Fibroblast of skin of abdomen (primary cell): ENCODE measurements around the gene SLC25A5. TPM values are rescaled to one million over a fixed set of nuclear protein-coding genes. Genes with fewer than 3 reads are reported as not detected.
"Not testable (repeated sequence)": the region's sequence is repeated elsewhere in the genome, so short reads cannot be mapped to it uniquely, and the experiment has no call there.

ENCODE experiments used
- DNase-seq: peaks from one replicate; pipeline ENCODE4 v3.0.0-alpha.2; 2013
- polyA plus RNA-seq, 2 experiments: library from polyadenylated mRNA; unstranded; fragments of 120-200 nt; gene quantifications; one replicate each; pipeline ENCODE4 v1.2.1, GENCODE V29; 2013; ENCODE audit not compliant: insufficient read length in 2 of 2

The SLC25A5 gene
- 208 TPM for polyA plus RNA-seq (2013, experiment 1 of 2; ENCODE audit: insufficient read length)
- polyA plus RNA-seq (2013, experiment 2 of 2; ENCODE audit: insufficient read length) = 217 TPM

DNA sequence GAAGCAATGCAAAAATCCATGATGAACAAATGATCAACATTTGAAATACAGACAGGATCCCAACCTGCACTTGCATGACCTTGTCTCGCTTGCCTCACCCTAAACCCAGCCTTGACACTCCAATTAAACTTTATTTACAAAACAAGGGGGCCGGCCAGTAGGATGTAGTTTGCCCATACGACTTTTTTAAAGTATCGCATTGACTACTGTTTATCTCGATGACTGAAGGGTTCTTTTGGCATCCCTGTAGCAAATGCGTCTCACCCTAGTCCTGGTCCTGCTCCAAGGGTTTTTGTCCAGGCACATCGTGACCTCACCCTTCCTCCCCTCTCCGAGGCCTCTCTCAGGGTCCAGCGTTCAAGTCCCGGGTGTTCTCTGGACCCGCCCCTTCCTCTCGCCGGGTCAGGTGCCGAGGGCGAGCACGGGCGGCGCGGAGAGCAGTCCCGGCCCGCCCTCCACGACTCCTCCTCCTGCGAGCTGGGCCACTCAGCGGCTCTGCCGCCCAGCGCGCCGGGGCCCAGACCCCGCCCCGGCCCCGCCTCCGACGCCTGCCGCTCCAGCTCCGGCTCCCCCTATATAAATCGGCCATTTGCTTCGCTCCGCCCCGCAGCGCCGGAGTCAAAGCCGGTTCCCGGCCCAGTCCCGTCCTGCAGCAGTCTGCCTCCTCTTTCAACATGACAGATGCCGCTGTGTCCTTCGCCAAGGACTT is at the start of gene SLC25A5:
SLC25A5 (plus strand) TSS at position 603 of the 709 bp plus-strand sequence; CDS start at position 675, 72 bp downstream.
- peak; percentile 76 for DNase-seq

GRCh38 chrX:119419146-119419545 is 49.1 kb upstream of the SLC25A5 start:
- DNase-seq = no peak

GRCh38 chrX:119419898-119420297 is 48.3 kb upstream of the SLC25A5 start:
- no peak for DNase-seq

- no peak for DNase-seq
These were observed 47.1 kb upstream of the SLC25A5 start for GRCh38 chrX:119421016-119421705.

GRCh38 chrX:119423631-119424030 is 44.6 kb upstream of the SLC25A5 start:
- DNase-seq = no peak

- no peak for DNase-seq
These were observed 43.2 kb upstream of the SLC25A5 start for GRCh38 chrX:119424999-119425398.

- DNase-seq = peak; percentile 36
These were observed 41.0 kb upstream of the SLC25A5 start for GRCh38 chrX:119427024-119427794.

DNA sequence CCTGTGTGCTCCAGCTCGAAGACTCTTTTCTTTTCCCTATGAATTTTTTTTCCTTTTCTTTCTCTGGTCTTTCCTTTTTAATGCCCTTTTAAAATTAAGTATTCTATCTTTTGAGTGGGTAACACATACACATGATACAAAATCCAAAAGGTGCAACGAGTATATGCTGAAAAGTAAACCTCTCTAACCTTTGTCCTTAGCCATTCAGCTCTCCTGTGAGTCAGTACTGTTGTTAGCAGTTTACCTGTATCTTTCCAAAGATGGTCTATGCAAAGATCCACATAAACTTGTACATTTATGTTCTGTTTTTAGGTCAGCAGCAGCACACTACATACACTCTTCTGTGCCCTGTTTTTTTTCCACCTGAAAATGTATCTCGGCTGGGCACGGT is 40.5 kb upstream of the SLC25A5 start:
- DNase-seq = no peak

DNA sequence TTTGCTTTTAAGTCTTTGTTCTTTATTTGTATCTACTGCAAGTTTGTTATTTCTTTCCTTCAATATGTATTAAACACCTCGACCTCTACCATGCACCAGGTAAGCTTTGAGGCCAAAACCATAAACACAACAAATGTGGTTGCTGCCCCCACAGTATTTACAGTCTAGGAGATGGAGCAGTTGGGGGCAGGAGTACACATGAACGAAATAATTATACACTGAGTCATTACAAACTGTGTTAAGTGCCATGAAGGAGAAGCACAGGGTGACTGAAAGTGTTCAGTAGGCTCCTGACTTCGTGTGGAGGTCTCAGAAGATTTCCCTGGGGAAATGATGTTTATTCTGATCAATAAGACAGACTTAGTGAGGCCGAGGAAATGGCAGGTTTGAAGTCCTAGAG is 38.8 kb upstream of the SLC25A5 start:
- DNase-seq = no peak

- not testable (repeated sequence) for DNase-seq
These were observed 26.9 kb upstream of the SLC25A5 start for GRCh38 chrX:119441295-119441694.

DNA sequence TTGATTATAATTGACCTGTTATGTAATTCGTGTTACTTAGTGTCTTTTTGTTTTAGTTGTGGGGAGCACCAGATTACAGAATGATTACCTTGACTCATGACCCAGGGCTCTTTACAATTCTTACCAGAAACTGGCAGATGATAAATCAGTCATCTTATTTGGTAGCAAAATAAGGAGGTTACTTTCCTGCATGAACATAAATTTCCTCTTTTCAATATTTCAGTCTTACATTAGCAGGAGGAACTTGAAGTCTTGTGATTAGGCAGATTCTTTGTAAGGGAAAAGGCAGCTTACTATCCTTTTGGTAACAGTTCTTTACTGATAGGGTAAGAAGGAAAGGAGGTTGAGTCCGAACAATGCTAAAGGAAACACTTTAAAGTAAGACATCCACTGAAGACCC is 26.0 kb upstream of the SLC25A5 start:
- DNase-seq = no peak

DNA sequence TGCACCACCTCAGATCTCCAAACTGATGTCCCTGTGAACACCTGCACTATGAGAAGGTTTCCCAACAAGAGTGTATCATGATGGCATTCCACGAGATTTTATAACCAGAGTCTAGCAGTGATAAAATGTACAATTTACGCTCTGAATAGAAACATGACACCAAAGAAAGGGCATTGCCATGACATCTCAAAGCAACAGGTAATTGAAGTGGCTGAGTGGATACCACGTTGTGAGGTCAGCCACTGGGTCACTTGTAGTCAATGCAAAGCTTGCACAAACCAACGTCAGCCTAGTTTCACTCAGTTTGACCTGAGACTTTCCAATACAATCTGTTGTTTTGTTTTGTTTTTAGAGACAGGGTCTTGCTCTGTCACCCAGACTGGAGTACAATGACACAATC is 15.0 kb upstream of the SLC25A5 start:
- DNase-seq = no peak

DNA sequence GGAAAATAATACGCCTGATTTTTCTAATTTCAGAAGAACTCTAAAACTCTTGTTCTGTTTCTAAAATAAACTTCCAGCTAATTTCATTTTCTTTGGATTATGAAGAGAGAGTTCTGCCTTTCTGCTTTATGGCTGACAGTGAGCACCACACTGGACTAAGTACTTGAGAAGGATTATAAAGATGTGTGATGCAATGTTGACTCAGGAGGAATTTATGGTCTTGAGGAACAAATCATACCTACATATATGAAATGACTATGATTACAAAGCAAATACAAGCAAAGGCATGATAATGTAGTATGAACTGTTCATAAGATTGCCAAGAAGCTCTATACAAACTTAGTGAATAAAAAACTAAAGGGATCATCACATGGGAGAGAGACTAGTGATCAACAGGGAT is 13.0 kb upstream of the SLC25A5 start:
- peak; percentile 43 for DNase-seq

DNA sequence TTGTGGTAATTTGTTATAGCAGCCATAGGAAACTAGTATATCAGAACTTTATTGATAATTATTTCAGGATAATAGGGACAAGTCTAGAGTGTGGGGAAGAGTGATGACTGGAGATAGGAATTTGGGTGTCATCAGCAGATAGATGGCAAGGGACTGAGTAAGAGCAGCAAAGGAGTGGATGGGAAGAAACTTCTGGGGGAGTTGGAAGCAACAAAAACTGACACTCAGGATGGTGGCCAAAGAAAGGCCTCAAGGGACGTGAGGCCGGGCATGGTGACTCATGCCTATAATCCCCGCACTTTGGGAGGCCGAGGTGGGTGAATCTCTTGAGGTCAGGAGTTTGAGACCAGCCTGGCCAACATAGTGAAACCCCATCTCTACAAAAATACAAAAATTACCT is 9.1 kb upstream of the SLC25A5 start:
- peak; percentile 13 for DNase-seq

- no peak for DNase-seq
These were observed 2.7 kb upstream of the SLC25A5 start for GRCh38 chrX:119465555-119465954.

GRCh38 chrX:119466970-119467369 is 1.3 kb upstream of the SLC25A5 start:
- DNase-seq = no peak

GRCh38 chrX:119467433-119467832 is 811 bp upstream of the SLC25A5 start:
- DNase-seq = no peak

DNA sequence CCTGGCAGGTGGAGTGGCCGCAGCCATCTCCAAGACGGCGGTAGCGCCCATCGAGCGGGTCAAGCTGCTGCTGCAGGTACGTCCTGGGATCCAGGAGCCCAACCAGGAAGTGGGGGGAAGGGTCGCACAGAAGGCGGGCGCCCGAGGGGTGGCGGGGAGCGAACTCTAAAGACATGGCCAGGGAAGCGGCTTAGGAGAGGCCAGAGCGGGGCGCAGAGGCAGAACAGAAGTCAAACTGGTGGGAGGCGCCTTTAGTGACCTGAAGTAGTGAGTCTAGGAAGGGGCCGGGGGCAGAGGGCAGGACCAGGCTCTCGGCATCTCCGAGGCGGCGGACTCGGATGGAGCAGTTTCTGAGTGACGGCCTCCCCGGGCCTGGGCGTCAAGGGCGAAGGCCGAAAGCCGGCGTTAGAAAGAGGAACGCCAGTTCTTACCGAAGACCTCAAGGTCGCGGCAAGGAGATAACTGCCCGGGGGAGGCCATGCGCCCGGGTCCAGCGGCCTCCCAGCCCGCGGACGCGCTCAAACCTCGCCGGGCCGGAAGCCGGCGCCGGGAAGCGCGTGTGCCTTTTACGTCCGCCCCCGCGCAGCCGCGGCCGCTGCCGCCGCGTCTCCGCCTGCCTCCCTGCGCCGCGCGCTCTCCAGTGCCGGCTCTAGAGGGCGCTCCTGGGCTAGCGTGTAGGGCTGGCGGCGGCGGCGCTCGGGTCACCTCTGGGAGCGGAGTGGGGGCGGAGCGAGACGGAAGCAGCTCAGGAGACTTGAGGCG is 488 bp downstream of the SLC25A5 start:
- DNase-seq = peak; percentile 74

DNA sequence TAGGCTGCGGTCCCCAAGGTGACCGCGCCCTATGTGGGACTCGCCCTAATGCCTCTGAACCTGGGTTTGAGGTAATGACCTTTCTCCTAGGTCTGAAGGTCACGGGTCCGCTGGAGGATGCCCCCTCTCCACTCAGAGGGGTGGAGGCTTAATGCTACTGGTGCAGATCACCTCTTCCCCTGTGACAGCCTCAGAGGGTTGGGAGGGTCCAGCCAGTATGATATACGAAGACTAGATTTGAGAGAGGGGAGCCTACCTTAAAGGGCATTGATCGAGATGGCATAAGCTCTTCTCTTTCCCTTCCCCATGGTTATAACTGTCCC is 1.0 kb downstream of the SLC25A5 start:
- no peak for DNase-seq

DNA sequence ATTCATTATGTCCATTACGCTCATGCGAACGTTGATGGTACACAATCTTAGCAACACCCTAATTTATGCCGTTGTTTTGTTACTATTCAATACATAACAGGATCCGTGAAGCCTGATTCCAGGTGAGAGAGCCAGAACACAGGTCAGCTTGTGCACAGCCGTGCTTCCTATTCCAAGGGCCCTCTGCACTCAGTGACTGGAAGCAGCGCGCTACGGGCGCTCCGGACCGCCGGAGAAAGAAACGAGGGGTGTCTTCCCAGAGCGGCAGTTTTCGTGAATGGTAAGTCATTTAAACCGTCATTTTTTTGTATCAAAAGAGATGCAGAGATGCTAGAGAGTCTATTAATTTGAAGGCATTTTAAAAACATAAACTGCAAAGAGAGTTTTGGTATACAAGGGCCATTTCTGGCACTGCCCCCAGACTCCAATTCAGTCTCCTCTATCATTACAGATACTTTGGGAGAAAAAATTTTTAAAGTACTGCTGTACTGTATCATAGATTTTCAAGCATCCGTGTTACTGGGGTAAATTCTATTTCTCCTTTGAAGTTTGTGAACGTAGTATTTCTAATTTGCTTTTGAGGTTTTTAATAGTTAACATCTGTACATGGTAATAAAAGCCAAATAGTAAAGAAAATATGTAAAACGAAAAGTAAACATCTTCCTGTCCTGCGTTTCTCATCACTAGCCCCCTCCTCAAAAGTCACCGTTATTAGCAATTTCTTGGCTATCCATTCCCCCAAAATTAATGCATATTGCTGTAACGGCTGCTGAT is 6.6 kb downstream of the SLC25A5 start:
- no peak for DNase-seq

DNA sequence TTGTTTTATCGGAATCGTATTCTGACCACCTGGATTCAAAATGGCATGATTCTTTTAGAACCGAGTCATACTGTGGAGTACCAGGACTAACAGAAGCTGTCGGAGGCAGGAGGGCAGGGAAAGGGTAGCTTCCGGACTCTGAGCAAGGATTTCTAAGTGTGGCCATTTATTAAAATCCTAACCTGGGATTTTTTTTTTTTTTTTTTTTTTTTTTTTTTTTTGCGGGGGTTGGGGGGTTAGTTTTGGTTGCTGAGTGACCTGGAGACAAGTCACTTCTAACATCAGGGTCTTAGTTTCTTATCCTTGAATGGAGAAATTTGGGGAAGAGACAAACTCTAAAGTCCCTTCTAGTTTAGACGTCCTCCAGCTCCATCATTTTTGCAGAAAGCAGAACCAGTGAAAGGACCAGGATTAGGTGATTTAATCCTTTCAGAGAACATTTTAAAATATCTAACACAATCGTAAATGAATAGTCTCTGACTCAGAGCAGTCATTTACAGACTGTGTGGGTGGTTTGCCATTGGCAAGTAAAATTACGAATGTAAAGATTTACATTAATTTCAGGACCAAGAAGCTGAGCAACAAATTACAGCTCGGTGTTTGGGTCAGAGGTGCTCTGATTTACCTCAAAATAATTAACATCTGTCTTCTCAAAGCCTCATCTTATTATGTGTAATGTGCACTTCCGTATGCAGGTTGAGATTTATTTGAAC is 7.3 kb downstream of the SLC25A5 start:
- peak; percentile 35 for DNase-seq
